ENCODE results near the gene AGPAT3.
A peak's percentile ranks its signal among the peaks of the same experiment; 100 is the strongest.

The AGPAT3 gene

GRCh38 chr21:43937051-43937832 is 72.2 kb downstream of the AGPAT3 start:
- peak; percentile 26 to 32 for DNase-seq
- TF ChIP-seq GATA1 (IDR thresholded peaks at IDR 0.05; ENCODE audit: low read depth, low read length): no peak
- no peak for TF ChIP-seq POLR2A (IDR thresholded peaks at IDR 0.05; ENCODE audit: low read length)

- no peak for TF ChIP-seq POLR2A (IDR thresholded peaks at IDR 0.05; ENCODE audit: low read length)
- TF ChIP-seq GATA1 (IDR thresholded peaks at IDR 0.05; ENCODE audit: low read depth, low read length): no peak
- peak in 1 of 2 experiments; percentile 29 for DNase-seq
Observed at GRCh38 chr21:43937891-43938309, 72.9 kb downstream of the AGPAT3 start.

GRCh38 chr21:43938751-43939442 is 73.9 kb downstream of the AGPAT3 start:
- DNase-seq: peak; percentile 91 to 95
- no peak for TF ChIP-seq POLR2A (IDR thresholded peaks at IDR 0.05; ENCODE audit: low read length)
- no peak for TF ChIP-seq GATA1 (IDR thresholded peaks at IDR 0.05; ENCODE audit: low read depth, low read length)

GRCh38 chr21:43939443-43940328 is 74.7 kb downstream of the AGPAT3 start:
- no peak for DNase-seq
- TF ChIP-seq POLR2A (IDR thresholded peaks at IDR 0.05; ENCODE audit: low read length) (no peak), GATA1 (IDR thresholded peaks at IDR 0.05; ENCODE audit: low read depth, low read length) (no peak)

- TF ChIP-seq POLR2A (IDR thresholded peaks at IDR 0.05; ENCODE audit: low read length): no peak
- no peak for TF ChIP-seq GATA1 (IDR thresholded peaks at IDR 0.05; ENCODE audit: low read depth, low read length)
- DNase-seq: no peak
Observed at GRCh38 chr21:43940329-43941050, 75.5 kb downstream of the AGPAT3 start.

- TF ChIP-seq GATA1 (IDR thresholded peaks at IDR 0.05; ENCODE audit: low read depth, low read length): no peak
- TF ChIP-seq POLR2A (IDR thresholded peaks at IDR 0.05; ENCODE audit: low read length): no peak
Observed at GRCh38 chr21:43942201-43942600, 77.2 kb downstream of the AGPAT3 start.

GRCh38 chr21:43942621-43943020 is 77.6 kb downstream of the AGPAT3 start:
- DNase-seq: no peak
- TF ChIP-seq POLR2A (IDR thresholded peaks at IDR 0.05; ENCODE audit: low read length): no peak
- TF ChIP-seq GATA1 (IDR thresholded peaks at IDR 0.05; ENCODE audit: low read depth, low read length): no peak

More at GRCh38 chr21:43942201-43942600, 77.2 kb downstream of the AGPAT3 start:
- no peak for DNase-seq

GRCh38 chr21:43943512-43944077 is 78.6 kb downstream of the AGPAT3 start:
- no peak for TF ChIP-seq GATA1 (IDR thresholded peaks at IDR 0.05; ENCODE audit: low read depth, low read length)
- no peak for TF ChIP-seq POLR2A (IDR thresholded peaks at IDR 0.05; ENCODE audit: low read length)
- DNase-seq: no peak

- no peak for DNase-seq
- TF ChIP-seq GATA1 (IDR thresholded peaks at IDR 0.05; ENCODE audit: low read depth, low read length): no peak
- no peak for TF ChIP-seq POLR2A (IDR thresholded peaks at IDR 0.05; ENCODE audit: low read length)
Observed at GRCh38 chr21:43944078-43944633, 79.1 kb downstream of the AGPAT3 start.

- TF ChIP-seq GATA1 (IDR thresholded peaks at IDR 0.05; ENCODE audit: low read depth, low read length) (no peak), POLR2A (IDR thresholded peaks at IDR 0.05; ENCODE audit: low read length) (no peak)
- DNase-seq: no peak
Observed at GRCh38 chr21:43944757-43945156, 79.7 kb downstream of the AGPAT3 start.

- DNase-seq: no peak
- no peak for TF ChIP-seq GATA1 (IDR thresholded peaks at IDR 0.05; ENCODE audit: low read depth, low read length)
- no peak for TF ChIP-seq POLR2A (IDR thresholded peaks at IDR 0.05; ENCODE audit: low read length)
Observed at GRCh38 chr21:43948740-43949498, 83.9 kb downstream of the AGPAT3 start.
